Measurements from ENCODE around the gene POLR3GL.
A peak's percentile ranks its signal among the peaks of the same experiment; 100 is the strongest.

Gene POLR3GL

DNA sequence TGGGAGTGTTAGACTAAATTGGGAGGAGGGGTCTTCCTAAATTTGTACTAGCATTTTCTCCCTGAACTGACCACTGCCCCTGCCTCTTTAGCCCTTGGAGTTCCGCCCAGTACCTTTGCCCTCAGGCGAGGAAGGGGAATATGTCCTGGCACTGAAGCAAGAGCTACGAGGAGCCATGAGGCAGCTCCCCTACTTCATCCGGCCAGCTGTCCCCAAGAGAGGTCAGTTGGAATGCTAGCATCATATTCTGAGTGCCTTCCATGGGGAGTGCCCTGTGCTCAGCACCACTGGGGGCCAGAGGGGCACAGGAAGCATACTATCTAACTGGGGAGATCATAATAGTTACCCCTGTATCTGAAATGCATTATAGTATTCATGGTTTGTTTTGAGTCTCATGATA, 10.7 kb downstream of the POLR3GL start:
- no peak for DNase-seq (ENCODE audit: low spot score)

DNA sequence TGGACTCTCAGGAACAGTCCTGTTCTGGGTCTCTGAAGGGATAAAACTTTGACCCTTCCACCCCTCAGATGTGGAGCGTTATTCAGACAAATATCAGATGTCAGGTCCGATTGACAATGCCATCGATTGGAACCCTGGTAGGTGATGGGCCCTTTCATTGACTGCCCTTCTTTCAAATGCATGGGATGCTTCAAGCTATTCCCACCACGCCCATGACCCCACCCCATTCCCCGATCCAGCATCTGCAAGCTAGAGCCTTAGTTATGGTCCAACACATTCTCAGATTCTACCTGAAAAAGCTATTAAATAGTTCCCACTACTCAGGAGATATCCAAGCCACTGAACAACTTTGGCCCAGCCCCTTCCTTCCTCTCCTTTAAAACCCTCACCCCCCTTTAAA, 12.5 kb downstream of the POLR3GL start:
- no peak for DNase-seq (ENCODE audit: low spot score)

DNA sequence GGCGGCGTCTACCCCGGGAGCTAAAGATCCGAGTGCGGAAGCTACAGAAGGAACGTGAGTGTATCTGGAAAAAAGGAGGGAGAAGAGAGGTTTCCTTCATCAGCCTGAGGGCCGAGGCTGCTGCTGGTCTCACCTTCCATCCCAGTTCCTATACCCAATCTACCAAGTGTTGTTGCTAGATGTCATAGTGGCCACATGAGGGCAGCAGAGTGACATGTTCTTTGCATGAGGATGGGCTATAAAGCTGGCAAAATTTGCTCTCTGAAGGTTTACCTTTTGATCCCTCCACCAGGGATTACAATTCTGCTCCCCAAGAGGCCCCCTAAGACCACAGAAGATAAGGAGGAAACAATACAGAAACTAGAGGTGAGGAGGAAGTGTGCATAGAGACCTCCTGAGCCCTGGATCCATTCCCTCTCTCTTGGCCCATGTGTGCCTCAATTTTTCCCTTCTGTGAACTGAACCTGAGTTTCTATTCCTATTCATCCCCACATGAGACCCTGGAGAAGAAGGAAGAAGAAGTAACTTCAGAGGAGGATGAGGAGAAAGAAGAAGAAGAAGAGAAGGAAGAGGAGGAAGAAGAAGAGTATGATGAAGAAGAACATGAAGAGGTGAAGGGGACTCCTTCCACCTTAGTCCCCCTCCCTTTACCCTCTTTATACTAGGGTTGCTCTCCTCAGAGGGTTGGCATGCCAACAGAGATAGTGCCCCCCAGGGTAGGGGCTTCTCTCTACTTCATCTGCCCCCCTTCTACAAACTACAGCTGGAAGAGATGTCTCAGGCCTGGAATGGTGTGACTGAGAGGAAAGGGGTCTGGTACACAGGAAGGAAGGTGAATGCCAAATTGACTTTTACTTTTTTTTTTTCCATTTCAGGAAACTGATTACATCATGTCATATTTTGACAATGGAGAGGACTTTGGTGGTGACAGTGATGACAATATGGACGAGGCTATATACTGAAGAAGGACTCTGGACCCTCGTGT, 13.3 kb downstream of the POLR3GL start:
- DNase-seq (ENCODE audit: low spot score), result peak; percentile 93

DNA sequence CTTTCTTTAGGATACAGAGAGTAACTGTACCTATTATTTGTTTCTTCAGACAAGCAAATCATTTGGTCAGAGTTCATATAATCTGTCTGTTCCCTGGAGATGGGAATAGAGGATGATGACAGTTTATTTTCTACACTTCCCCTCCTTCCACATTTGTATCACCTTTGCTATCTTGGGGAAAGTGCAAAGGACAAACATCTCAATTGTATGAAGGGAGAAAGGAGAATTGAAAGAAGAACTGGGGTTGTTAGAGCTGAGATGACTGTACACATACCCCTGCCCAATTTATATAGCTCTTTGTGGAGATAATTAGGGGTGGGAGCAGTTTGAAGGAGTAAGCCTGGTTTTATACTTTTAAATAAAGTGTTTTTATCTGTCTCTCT, 14.0 kb downstream of the POLR3GL start:
- no peak for DNase-seq (ENCODE audit: low spot score)

DNA sequence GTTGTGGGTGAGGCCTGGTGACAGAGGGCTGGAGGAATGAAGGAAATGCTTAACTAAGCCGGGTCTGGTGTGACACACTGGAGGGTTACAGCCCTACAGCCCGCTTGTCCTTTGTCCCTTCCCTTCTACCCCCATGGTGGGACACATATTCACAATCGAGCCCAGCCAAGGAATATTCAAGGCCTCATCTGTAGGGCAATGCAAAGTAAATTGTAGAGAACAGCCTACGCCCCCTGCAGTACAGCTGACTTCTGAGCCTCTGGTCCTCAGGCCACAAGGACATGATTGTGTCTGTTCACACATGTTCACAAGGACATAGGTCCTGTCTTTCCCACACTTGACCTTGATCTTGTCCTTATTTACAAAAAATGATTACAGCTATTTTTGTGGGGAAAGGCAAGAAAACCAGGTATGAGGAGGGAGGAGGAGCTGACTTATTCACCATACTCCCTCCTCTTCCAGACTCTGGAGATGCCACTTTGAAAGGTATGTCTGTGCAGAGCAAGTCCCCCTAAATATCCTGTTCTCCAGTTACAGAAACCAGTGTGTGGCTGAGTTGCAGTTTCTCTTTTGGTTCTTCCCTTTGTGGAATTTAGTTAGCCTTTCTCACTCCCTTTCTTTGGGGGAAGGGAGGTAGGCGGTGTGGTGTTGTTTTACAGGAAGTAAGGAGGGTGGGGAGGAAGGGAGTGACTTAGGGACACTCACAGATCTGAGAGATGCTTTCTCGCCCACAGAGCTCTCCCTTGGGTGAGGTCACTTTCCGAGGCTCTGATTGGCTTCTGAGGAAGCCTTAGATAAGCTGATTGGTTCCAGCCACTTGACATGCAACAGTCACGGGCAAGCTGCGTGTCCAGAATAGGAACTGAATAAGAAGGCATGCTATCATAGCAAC, 14.6 kb downstream of the POLR3GL start:
- peak; percentile 97 for DNase-seq (ENCODE audit: low spot score)

DNA sequence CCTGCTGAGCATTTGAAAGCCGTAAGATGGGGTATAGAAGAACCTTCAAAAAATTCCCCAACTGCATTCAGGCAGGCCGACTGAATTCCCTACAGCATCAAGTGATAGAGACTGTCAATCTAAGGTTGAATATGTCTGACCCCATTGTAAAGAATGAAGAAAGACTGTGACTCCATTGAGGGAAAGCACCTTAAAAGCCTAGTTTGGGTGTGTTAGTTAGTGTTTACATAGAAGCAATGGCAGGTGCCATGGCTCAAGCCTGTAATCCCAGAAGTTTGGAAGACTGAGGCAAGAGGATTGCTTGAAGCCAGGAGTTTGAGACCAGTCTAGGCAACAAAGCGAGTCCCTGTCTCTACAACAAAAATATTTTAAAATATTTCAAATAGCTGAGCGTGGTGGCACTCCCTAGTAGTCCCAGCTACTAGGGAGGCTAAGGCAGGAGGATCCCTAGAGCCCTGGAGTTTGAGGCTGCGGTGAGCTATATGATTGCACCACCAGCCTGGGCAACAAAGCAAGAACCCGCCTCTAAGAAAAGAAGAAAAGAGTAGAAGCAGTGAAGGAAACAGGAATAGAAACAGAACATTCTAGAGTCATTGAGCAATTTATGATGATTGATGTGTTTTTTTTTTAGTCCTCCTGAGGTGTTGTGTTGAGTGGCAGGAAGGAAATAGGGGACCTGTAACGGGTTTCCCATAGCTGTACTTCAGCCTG, 15.4 kb downstream of the POLR3GL start:
- peak; percentile 48 for DNase-seq (ENCODE audit: low spot score)

DNA sequence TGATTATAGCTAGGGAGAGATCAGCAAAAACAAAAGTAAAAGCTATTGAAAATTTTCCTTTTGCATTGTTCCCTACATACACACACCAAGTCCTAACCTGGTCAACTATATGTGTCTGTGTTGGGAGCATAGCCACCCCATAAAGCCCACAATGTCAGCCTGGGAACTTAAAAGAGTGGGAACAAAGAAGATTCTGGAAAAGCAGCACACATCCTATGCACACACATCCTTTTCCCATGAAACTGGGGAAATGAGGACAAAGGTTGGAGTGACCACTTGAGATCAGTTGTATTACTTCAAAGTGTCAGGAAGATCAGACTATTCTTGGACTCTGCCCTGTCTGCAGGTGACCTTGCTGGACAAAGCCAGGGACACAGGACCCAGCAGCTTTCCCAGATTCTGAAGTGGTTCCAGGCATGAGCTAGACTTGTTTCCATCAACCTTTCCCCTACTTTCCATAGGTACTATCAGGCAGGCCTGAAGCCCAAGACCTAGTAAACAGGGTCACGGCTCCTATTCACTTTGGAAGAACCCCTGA, 16.0 kb downstream of the POLR3GL start:
- no peak for DNase-seq (ENCODE audit: low spot score)

DNA sequence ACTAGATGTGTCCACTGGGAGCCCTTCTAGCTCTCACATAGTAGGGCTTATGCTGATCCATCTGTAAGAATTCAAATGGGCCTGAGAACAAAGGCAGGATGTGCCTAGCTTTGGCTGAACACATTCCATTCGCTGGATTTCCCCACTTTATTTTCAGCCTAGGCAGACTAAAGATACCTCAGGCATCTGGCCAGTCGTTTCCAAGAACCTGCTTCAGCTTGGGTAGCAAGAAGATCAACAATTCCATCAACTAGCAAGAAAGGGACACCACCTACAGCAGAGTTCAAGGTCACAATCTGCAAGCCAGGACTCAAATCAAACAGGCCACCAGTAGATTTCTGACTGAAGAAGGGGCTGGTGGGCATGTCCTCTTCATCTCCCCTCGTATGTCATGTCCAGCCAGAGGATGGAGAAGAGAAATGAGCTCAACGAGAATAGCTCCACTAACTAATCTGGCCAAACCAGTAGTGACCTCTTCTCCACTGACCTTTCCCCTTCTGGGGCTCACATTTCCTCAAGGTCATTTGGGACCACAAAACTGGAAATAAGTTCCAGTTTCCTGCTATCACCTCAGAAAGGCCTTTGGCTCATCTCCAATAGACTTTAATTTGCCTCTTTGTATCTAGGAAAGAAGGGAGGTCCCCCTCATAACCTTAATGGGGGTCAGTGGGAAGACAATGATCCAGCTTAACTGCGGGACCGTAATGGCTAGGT, 17.7 kb downstream of the POLR3GL start:
- no peak for DNase-seq (ENCODE audit: low spot score)

DNA sequence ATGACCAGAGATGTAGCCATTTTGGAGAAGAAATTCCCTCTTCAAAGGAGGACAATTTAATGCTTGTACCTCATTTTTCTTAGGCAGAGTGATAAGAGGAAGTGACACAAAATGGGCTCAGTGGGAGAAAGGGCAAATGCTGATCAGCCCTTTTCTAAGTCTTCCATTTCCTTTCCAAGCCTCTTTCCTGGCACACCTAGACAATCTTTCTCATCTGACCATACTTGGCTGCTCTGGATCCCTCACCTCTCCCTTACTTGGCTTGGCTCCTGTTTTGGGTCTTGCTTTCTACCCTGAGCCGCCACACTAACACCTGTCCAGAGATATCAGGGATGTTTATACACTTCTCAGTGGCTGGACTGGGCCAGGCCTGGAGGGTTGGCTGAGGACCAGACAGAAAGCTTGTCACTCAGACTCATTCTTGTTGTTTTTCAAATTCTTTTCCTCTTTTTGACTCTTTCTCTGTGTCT, 18.8 kb downstream of the POLR3GL start:
- DNase-seq (ENCODE audit: low spot score), result no peak

DNA sequence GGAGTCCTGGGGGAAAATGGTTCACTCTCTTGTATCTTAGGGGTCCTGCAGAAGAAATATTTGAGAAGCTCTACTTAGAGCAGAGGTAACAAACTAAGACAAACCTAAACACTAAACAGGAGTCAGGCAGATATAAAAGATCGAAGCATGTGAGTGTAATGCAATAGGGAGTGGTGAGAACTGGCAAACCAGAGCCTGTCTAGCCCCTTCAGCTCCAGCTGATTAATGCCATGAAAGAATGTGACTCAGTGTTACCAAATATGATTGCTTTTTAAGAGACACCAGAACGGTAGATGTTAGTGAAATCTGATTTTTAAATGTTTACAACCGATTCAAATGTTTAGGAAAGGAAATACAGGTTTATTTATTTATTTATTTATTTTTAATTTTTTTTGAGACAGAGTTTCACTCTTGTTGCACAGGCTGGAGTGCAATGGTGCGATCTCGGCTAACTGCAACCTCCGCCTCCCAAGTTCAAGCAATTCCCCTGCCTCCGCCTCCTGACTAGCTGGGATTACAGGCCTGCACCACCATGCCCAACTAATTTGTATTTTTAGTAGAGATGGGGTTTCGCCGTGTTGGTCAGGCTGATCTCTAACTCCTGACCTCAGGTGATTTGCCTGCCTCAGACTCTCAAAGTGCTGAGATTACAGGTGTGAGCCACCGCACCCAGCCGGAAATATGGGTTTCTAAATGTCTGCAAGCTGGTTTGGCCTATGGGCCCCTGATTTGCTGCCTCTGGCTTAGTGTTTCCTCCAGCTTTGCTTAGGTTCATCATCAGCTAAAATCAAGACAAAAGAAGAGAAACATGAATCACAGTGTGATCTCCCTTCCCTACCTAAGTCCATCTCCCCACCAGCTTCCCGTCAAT, 19.7 kb downstream of the POLR3GL start:
- no peak for DNase-seq (ENCODE audit: low spot score)

DNA sequence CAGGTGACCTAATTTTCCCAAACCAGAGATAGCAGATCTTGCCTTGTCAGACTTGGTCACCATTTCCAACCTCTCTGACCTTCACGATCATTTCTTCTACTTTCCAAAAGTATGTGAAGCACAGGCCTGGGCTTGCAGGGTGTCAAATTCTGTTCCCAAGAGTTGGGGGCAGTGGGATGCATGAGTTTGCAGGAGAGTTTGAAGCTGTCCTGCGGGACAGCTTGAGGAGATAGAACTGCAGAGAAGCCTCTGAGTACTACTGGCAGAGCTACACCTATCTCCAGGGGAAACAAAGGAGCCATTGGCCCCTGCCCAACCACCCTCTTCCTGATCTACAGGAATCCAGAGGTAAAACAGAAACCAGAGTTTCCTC, 20.6 kb downstream of the POLR3GL start:
- DNase-seq (ENCODE audit: low spot score), result no peak

DNA sequence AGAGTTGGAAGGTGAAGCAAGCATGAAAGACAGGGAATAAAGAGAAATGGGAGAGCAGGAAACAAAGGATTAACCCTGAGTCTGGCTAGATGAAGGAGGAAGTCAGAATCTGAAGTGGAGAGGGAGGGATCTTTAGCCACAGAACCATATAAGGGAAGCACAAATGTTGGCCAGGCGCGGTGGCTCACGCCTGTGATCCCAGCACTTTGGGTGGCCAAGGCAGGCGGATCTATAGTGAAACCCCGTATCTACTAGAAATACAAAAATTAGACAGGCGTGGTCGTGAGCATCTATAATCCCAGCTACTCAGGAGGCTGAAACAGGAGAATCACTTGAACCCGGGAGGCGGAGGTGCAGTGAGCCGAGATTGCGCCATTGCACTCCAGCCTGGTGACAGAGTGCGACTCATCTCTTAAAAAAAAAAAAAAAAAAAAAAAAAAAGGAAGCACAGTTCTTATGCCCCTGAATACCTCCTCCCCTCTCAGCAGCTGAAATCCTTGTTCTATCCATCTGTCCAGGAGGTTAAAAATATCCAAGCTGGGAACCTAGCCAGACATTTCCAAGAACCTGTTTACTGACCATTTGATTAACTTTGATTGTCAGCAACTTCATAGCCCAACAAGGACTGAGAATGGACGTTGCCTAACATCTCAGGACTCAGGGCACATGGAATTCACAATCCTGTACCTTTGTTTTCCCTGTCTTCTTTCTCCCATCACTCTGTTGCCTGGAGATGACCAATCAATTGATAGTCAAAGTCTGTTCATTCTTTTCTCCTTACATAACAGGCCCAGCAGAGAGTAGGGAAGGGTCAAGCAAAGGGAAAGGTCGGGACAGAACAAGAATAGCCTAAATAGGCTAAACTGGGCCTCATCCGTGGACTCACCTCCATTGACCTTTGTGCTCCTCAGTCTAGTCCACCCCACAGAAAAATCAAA, 21.3 kb downstream of the POLR3GL start:
- no peak for DNase-seq (ENCODE audit: low spot score)

DNA sequence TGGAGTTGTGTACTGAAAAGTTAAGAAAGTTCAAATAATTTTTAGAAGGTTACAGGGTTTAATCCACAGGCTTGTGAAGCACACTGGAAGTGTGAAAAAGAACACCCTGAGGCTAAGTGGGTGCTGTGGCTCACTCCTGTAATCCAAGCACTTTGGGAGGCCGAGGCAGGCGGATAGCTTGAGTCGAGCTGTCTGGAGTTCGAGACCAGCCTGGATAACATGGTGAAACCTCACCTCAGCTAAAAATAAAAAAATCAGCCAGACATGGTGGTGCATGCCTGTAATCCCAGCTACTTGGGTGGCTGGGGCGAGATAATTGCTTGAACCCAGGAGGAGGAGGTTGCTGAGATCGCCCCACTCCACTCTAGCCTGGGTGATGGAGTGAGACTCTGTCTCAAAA, 22.1 kb downstream of the POLR3GL start:
- DNase-seq (ENCODE audit: low spot score), result no peak

DNA sequence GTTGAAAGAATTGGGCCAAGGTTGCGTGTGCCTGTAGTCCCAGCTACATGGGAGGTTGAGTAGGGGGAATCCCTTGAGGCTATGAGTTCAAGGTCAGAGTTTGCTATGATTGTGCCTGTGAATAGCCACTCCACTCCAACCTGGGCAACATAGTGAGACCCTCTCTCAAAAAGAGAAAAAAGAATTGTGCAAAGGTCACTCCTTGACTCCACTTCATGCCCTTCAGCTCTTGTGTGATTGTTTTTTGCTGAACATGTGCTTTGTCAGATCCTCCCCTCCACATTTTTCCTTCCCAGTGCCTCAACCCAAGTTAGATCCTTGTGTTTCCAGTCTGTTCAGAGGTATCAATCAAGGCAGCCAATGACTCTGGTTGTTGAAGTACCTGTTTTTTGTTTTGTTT, 23.4 kb downstream of the POLR3GL start:
- DNase-seq (ENCODE audit: low spot score), result no peak

DNA sequence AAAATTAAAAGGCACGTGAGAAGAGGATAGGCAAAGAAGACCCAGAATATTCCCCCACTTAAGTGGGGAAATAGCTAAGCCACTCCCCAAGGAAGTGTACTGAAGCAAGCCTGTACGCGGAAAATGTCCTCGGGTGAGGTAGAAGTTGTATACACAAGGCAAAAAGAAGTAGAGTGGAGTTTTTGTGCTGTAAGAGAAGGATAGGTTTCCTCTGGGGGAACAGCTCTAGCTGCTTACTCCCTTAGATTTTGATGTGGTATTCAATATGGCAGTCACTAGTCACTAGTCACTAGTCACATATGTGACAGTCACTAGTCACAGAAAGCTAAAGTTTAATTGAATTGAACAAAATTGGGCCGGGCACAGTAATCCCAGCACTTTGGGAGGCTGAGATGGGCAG, 24.3 kb downstream of the POLR3GL start:
- DNase-seq (ENCODE audit: low spot score), result no peak

DNA sequence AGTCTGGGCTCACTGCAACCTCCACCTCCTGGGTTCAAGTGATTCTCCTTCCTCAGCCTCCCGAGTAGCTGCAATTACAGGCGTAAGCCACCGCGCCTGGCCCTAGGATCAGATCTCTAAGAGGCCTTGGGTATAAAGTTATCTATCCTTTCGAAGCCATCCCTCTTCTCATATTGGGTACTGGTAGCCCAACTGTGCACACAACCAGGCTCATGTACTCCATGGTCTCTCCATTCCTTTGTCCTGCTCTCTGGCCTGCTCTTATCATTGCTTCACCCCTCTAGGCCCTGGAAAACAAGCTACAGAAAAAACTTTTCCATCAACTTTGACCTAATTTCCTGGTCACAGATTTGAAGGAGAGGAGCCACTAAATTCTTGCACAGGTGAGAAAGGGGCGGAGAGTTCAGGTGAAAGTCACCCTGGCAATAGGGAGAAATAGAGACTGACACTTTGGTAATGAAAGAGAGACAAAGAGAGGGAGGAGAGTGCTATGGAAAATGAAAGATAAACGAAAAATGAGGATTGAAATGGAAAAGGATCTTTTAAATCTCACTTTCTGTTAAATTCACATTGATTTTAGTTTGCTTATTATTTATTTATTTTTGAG, 25.9 kb downstream of the POLR3GL start:
- DNase-seq (ENCODE audit: low spot score), result no peak

DNA sequence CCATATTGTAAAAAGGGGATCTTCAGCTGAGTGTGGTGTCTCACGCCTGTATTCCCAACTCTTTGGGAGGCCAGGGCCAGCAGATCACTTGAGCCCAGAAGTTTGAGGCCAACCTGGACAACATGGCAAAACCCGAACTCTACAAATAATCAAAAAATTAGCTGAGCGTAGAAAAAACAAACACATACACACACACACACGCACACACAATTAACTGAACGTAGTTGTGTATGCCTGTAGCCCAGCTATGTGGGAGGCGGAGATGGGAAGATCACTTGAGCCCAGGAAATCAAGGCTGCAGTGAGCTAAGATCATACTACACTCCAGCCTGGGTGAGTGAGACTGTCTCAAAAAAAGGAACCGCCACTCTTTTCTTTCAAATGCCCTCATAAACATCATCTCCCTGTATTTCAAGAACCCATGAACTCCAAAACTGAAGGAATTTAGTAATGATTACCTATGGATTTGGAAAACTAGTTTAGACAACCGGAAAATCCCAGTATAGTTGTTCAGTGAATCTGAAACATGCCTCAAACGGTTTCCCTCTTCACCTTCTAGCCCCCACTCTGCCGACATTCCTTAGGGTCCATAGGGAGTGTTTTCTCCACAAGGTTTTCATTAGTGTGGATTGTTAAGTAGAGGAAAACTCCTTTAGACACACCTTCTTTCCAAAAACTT, 27.4 kb downstream of the POLR3GL start:
- no peak for DNase-seq (ENCODE audit: low spot score)

DNA sequence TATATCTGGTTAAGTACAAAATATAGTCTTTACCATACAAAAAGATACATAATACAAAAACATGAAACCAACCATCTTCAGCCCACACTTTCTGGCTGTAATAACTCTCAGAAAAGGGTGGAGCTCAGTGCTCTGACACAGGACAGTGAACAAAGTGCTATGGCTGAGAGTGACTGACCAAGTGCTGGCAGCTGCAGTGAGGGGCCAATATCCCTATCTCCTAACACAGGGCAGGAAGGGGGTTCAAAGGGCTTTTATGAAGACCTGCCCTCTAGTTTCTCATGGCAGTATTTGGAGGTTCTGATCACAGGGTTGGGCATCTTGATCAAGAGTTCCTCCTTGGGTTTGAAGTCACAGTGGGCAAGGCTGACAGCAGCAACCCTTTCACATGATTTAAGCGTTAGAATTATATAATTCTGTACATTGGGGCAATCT, 28.0 kb downstream of the POLR3GL start:
- DNase-seq (ENCODE audit: low spot score), result no peak
